GM19397 (cell line): ENCODE data around the gene USP31.

Source experiments
- ATAC-seq: cut with Tn5 transposase; IDR thresholded peaks from one replicate; pipeline ENCODE4 v1.9.1; 2021; ENCODE audit warnings: mild to moderate bottlenecking, moderate library complexity; ENCODE audit not compliant: unreplicated experiment

USP31 gene

DNA sequence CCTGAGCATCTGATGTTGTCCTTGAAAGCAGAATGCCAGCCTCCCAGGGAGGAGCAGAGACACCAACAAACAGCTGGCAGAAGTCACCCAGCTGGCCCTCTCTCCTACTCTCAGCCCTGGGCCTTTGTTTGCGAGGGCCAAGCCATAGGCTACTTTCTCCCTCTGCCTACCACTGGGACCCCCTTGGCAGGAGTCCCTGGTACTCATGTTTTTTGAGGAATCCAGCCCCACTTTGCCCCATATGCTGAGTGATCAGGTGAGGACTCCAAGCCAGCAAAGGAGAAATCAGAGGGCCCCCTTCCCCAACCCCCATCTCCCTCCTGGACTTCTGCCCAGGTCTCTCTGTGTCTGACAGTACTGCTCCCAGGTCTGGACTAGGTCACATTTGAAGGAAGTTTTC, 121.9 kb downstream of the USP31 start:
- no peak for ATAC-seq

DNA sequence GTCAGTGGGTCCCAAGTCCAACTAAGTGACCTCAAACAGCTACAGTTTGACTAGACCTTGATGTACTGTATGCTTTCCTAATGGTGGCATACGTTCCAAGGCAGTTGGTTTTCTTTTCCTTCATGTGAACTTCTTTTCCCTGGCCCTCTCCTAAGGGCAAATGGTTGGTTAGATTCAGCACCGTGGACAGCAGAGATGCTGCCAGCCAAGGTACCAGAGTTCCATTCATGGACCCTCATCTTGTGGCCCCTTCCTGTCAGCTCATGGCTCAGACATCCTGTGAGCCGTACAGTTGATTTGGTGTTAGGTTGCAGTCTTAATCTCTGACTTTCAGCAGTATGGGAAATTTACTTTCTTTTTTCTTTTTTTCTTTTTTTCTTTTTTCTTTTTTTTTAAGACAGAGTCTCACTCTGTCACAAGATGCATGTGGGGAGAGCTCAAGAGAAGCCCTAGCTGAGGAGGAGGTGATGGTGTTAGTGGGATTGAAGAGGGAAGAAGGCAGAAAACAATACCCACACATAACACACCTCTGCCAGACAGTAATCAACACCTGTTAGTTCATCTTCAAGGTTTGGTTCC, 122.4 kb downstream of the USP31 start:
- ATAC-seq: no peak

DNA sequence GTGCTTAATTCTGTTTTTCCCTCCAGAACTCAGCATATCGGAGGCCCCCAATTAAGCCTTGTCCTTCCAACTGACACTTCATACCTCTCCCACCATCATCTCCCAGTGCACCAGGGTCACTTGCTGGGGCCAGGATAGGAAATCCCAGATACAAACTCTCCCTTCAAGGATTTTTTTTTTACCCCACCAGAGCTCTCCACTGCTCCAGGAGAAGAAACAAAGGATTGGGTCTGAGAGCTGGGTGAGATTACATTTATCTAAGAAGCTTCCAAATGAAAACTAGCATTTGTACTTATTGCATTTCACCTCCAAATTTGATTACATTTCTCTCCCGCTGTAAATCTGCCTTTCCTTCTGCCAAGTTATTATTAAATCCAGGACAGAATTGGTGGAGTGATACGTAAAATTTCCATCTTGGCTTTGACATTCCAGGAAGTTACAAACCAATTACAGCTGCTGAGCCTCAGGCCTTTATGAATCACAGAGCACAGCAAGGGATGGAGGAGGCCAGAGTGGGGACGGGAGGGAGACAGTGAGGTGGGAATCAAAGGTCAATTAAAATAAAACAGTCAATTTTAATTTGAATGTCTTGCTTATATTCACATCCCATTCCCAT, 123.5 kb downstream of the USP31 start:
- no peak for ATAC-seq

- ATAC-seq: no peak
Measured at GRCh38 chr16:23024044-23024443, 125.2 kb downstream of the USP31 start.

GRCh38 chr16:23020084-23020483, 129.2 kb downstream of the USP31 start:
- no peak for ATAC-seq

DNA sequence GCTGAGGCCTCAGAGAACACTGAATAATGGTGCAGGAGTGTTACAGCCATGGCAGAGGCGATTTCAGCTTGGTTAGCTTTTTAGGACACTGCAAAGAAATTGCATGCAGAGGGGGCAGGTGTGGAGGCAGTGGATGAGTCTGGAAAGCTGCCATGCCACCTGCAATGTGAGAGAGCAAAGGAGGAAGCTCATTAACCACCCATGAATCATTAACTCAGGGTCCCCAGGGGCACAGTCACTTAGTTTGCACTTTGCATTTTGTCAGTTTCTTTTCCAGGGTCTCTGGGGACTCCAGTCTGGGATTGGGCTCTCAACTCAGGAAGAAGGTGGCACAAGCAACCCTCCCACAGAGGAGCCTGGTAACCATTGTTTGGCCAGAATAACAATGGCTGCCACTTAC, 132.9 kb downstream of the USP31 start:
- ATAC-seq: no peak

GRCh38 chr16:23015580-23015979, 133.7 kb downstream of the USP31 start:
- no peak for ATAC-seq

- ATAC-seq: no peak
Measured at GRCh38 chr16:23014592-23014991, 134.7 kb downstream of the USP31 start.
